ENCODE results near the gene SLC25A47.

DNA sequence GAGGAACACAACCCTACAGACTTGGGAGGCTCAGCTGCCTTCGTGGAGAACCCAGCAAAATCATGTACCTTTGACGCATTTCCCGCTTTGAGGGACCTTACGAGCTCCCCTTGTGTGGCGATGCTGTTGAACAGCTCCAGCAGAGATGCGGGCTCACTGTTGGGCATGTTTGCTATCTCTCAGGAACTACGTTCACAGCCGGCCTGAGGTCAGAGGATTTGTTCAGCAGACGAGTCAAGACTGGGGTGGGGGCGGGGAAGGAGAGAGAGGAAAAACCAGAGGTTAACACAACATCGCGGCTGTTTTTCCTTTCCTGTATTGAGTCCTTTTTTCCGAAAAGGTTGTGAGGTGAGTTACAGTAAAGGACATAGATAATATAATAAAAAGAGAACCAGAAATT is 45.9 kb downstream of the SLC25A47 start:
- TF ChIP-seq, protein P1, sequence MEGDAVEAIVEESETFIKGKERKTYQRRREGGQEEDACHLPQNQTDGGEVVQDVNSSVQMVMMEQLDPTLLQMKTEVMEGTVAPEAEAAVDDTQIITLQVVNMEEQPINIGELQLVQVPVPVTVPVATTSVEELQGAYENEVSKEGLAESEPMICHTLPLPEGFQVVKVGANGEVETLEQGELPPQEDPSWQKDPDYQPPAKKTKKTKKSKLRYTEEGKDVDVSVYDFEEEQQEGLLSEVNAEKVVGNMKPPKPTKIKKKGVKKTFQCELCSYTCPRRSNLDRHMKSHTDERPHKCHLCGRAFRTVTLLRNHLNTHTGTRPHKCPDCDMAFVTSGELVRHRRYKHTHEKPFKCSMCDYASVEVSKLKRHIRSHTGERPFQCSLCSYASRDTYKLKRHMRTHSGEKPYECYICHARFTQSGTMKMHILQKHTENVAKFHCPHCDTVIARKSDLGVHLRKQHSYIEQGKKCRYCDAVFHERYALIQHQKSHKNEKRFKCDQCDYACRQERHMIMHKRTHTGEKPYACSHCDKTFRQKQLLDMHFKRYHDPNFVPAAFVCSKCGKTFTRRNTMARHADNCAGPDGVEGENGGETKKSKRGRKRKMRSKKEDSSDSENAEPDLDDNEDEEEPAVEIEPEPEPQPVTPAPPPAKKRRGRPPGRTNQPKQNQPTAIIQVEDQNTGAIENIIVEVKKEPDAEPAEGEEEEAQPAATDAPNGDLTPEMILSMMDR (conservative IDR thresholded peaks at IDR 0.05; ENCODE audit: low read length) = no peak
- no peak for TF ChIP-seq EZH2phosphoT487 (IDR thresholded peaks at IDR 0.05; ENCODE audit: borderline replicate concordance)
